ENCODE measurements around the gene SMPD3. TPM values are rescaled to one million over a fixed set of nuclear protein-coding genes. Genes with fewer than 3 reads are reported as not detected.

Gene SMPD3
- total RNA-seq, 1 experiment from 2014 or later, result 1.4 TPM

DNA sequence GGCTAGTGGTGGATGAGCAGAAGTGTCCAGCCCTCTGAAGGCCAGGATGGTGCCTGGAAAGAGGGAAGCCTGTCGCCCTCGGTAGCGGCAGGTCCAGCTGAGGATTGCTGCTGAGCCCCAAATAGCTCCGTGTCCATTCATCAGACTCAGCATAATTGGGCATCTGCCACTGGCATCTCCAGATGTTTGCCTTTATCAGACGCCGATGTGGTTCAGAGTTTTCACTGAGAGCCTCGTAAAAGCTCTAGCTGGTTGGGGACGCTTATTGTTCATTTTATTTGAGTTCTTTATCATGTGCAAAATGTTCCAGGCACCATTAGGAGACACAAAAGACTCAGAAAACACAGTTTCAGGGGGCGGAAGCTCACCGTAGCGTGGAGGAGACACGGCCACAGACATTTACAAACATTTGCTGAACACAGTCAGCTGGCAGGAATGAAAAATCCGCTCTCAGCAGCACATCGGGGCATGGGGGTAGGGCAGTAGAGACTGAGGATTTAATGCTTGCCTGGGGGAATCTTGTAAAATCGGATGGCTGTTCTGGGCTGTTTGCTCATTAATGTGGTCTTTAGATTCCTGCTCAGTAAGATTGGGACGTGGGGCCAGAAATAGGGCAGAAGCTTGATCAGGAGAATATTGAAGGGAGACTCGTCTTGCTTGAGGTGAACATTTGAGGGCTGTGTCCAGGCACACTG lies 41.7 kb downstream of the SMPD3 start (continued):
- TF ChIP-seq OVOL2 (CRISPR knock-in tag; IDR thresholded peaks at IDR 0.05; ENCODE audit: borderline replicate concordance) (no peak), PRRX2 (CRISPR knock-in tag; IDR thresholded peaks at IDR 0.05) (no peak), ZNF121 (CRISPR knock-in tag; IDR thresholded peaks at IDR 0.05) (no peak), GRHL2 (CRISPR knock-in tag; IDR thresholded peaks at IDR 0.05; ENCODE audit: insufficient replicate concordance, severe bottlenecking) (no peak), RELA (CRISPR knock-in tag; IDR thresholded peaks at IDR 0.05; ENCODE audit: borderline replicate concordance) (no peak), SP1 (CRISPR knock-in tag; conservative IDR thresholded peaks at IDR 0.05) (no peak)
- TF ChIP-seq, protein P1, sequence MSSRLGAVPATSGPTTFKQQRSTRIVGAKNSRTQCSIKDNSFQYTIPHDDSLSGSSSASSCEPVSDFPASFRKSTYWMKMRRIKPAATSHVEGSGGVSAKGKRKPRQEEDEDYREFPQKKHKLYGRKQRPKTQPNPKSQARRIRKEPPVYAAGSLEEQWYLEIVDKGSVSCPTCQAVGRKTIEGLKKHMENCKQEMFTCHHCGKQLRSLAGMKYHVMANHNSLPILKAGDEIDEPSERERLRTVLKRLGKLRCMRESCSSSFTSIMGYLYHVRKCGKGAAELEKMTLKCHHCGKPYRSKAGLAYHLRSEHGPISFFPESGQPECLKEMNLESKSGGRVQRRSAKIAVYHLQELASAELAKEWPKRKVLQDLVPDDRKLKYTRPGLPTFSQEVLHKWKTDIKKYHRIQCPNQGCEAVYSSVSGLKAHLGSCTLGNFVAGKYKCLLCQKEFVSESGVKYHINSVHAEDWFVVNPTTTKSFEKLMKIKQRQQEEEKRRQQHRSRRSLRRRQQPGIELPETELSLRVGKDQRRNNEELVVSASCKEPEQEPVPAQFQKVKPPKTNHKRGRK (CRISPR knock-in tag; IDR thresholded peaks at IDR 0.05; ENCODE audit: borderline replicate concordance), result no peak
- TF ChIP-seq, protein P2, sequence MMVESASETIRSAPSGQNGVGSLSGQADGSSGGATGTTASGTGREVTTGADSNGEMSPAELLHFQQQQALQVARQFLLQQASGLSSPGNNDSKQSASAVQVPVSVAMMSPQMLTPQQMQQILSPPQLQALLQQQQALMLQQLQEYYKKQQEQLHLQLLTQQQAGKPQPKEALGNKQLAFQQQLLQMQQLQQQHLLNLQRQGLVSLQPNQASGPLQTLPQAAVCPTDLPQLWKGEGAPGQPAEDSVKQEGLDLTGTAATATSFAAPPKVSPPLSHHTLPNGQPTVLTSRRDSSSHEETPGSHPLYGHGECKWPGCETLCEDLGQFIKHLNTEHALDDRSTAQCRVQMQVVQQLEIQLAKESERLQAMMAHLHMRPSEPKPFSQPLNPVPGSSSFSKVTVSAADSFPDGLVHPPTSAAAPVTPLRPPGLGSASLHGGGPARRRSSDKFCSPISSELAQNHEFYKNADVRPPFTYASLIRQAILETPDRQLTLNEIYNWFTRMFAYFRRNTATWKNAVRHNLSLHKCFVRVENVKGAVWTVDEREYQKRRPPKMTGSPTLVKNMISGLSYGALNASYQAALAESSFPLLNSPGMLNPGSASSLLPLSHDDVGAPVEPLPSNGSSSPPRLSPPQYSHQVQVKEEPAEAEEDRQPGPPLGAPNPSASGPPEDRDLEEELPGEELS (CRISPR knock-in tag; IDR thresholded peaks at IDR 0.05), result no peak
- TF ChIP-seq, protein P3, sequence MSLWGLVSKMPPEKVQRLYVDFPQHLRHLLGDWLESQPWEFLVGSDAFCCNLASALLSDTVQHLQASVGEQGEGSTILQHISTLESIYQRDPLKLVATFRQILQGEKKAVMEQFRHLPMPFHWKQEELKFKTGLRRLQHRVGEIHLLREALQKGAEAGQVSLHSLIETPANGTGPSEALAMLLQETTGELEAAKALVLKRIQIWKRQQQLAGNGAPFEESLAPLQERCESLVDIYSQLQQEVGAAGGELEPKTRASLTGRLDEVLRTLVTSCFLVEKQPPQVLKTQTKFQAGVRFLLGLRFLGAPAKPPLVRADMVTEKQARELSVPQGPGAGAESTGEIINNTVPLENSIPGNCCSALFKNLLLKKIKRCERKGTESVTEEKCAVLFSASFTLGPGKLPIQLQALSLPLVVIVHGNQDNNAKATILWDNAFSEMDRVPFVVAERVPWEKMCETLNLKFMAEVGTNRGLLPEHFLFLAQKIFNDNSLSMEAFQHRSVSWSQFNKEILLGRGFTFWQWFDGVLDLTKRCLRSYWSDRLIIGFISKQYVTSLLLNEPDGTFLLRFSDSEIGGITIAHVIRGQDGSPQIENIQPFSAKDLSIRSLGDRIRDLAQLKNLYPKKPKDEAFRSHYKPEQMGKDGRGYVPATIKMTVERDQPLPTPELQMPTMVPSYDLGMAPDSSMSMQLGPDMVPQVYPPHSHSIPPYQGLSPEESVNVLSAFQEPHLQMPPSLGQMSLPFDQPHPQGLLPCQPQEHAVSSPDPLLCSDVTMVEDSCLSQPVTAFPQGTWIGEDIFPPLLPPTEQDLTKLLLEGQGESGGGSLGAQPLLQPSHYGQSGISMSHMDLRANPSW (CRISPR knock-in tag; conservative IDR thresholded peaks at IDR 0.05; ENCODE audit: low read depth), result no peak

DNA sequence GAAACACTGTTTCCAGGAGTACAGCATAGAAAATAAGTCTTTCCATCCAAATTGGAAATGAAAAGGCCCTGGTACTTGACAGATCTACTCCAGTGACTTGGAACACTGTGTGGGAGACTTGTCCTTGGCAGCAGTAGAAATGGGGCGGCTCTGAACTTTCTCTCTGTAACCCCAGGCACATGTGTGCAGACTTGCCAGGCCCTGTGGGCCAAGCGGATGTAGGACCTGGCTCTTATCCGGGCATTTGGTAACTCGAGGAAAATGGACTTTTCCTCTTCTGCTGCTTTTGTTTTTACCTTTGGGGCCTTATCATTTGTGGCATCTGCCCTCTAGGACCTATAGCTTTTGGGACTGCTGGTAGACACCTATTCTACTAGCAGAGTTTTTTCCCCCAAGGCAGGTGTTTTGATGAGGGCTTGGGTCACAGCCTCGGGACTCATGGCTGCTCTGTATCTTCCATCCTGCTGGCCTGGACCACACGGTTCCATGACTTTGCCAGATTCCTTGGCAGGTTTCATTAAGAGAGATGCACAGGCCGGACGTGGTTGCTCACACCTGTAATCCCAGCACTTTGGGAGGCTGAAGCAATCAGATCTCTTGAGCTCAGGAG lies 43.5 kb downstream of the SMPD3 start:
- Mint-ChIP-seq H3K27me3 (ENCODE audit: low read depth) (no peaks in the 10 kb centered on the region), H3K9me3 (no peaks in the 10 kb centered on the region), H3K4me1 (peaks cover 18% of the 10 kb centered on the region), H3K4me3 (no peak overlapping the region), H3K36me3 (no peaks in the 10 kb centered on the region), H3K27ac (no peak overlapping the region)
- ATAC-seq (no peak), DNase-seq (ENCODE audit: low spot score) (no peak)
- ChIA-PET POLR2A (no interaction called here), CTCF (no interaction called here)
- no peak for TF ChIP-seq TP53 (CRISPR knock-in tag; IDR thresholded peaks at IDR 0.05)
- no peak for TF ChIP-seq ZNF263 (CRISPR knock-in tag; IDR thresholded peaks at IDR 0.05; ENCODE audit: low read depth)
- TF ChIP-seq, protein P4, sequence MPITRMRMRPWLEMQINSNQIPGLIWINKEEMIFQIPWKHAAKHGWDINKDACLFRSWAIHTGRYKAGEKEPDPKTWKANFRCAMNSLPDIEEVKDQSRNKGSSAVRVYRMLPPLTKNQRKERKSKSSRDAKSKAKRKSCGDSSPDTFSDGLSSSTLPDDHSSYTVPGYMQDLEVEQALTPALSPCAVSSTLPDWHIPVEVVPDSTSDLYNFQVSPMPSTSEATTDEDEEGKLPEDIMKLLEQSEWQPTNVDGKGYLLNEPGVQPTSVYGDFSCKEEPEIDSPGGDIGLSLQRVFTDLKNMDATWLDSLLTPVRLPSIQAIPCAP (CRISPR knock-in tag; IDR thresholded peaks at IDR 0.05), result no peak
- TF ChIP-seq ZNF232 (CRISPR knock-in tag; IDR thresholded peaks at IDR 0.05), result no peak
- TF ChIP-seq, protein P5, sequence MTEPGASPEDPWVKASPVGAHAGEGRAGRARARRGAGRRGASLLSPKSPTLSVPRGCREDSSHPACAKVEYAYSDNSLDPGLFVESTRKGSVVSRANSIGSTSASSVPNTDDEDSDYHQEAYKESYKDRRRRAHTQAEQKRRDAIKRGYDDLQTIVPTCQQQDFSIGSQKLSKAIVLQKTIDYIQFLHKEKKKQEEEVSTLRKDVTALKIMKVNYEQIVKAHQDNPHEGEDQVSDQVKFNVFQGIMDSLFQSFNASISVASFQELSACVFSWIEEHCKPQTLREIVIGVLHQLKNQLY (CRISPR knock-in tag; IDR thresholded peaks at IDR 0.05), result no peak
- TF ChIP-seq SMAD4 (CRISPR knock-in tag; IDR thresholded peaks at IDR 0.05), result no peak

DNA sequence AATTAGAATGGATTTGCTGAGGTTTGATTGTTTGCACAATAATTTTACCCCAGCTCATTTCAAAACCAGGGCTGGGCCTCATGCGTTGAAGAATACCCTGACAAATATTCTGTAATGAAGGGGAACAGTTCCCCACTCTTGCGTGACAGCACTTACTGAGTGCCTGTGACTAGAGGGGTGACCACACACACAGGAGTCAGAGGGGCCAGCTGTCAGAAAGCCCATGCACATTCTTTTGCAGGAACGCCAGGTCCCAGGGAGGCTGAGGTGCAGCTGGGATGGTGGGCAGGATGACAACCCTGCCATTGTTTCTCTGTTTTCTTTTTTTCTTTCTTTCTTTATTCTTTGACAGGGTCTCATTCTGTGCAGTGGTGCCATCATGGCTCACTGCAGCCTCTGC lies 44.6 kb downstream of the SMPD3 start:
- TF ChIP-seq HMGA2 (CRISPR knock-in tag; IDR thresholded peaks at IDR 0.05), result no peak
- TF ChIP-seq, protein P6, sequence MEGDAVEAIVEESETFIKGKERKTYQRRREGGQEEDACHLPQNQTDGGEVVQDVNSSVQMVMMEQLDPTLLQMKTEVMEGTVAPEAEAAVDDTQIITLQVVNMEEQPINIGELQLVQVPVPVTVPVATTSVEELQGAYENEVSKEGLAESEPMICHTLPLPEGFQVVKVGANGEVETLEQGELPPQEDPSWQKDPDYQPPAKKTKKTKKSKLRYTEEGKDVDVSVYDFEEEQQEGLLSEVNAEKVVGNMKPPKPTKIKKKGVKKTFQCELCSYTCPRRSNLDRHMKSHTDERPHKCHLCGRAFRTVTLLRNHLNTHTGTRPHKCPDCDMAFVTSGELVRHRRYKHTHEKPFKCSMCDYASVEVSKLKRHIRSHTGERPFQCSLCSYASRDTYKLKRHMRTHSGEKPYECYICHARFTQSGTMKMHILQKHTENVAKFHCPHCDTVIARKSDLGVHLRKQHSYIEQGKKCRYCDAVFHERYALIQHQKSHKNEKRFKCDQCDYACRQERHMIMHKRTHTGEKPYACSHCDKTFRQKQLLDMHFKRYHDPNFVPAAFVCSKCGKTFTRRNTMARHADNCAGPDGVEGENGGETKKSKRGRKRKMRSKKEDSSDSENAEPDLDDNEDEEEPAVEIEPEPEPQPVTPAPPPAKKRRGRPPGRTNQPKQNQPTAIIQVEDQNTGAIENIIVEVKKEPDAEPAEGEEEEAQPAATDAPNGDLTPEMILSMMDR (IDR thresholded peaks at IDR 0.05), result no peak
- TF ChIP-seq MXD4 (CRISPR knock-in tag; IDR thresholded peaks at IDR 0.05; ENCODE audit: borderline replicate concordance), result no peak
- no peak for TF ChIP-seq GRHL2 (CRISPR knock-in tag; IDR thresholded peaks at IDR 0.05; ENCODE audit: insufficient replicate concordance, severe bottlenecking)
- no peak overlapping the region for H3K4me3 Mint-ChIP-seq
- no peaks in the 10 kb centered on the region for H3K27me3 Mint-ChIP-seq (ENCODE audit: low read depth)
- H3K27ac Mint-ChIP-seq, result no peak overlapping the region
- ChIA-PET POLR2A (no interaction called here), CTCF (interaction anchor here (1.5 kb wide), 1 partner anchor 39 kb away, joined by 4 read pairs; no protein-coding TSS in a partner anchor)
- DNase-seq (ENCODE audit: low spot score), result no peak
- H3K9me3 Mint-ChIP-seq, result no peaks in the 10 kb centered on the region
- ATAC-seq, result no peak
- H3K4me1 Mint-ChIP-seq, result peaks cover 23% of the 10 kb centered on the region
- H3K36me3 Mint-ChIP-seq, result no peaks in the 10 kb centered on the region

Data from WTC11 (cell line).